Adrenal gland (tissue), 12 donors: ENCODE results near the gene MUC2. TPM values are rescaled to one million over a fixed set of nuclear protein-coding genes. Genes with fewer than 3 reads are reported as not detected.

Source experiments
- DNase-seq, 7 donors: peaks; one replicate each; pipeline ENCODE4 v3.0.0-alpha.2; 2019 to 2020
- H3K27ac ChIP-seq, 5 donors: fragments of 200-600 bp; sonication (generic) in 4 of 5; 1 replicate in 3 of 5; 2 replicates in 2 of 5; pipeline versions ENCODE4 v1.5.1 to v1.8.0; 2016 to 2020; ENCODE audit warnings: mild to moderate bottlenecking in 1 of 5
- H3K27me3 ChIP-seq: fragments of 200-600 bp; 2 replicates; pipeline ENCODE4 v1.8.0; 2021
- H3K36me3 ChIP-seq, 2 donors: fragments of 200-600 bp; replicated peaks in 1 of 2; 1 replicate in 1 of 2; 2 replicates in 1 of 2; pipeline versions ENCODE4 v1.5.1 to v1.8.0; 2018 to 2022
- H3K4me1 ChIP-seq, 2 donors: fragments of 200-600 bp; replicated peaks in 1 of 2; 1 replicate in 1 of 2; 2 replicates in 1 of 2; pipeline versions ENCODE4 v1.5.1 to v1.8.0; 2018 to 2021
- H3K4me3 ChIP-seq, 4 donors: fragments of 200-600 bp; sonication (generic) in 3 of 4; one replicate each; pipeline ENCODE4 v1.5.1; 2016 to 2018
- H3K9me3 ChIP-seq, 3 donors: fragments of 200-600 bp; sonication (generic) in 1 of 3; replicated peaks in 1 of 3; 1 replicate in 2 of 3; 2 replicates in 1 of 3; pipeline versions ENCODE4 v1.5.1 to v1.8.0; 2016 to 2021
- CTCF ChIP-seq, 6 experiments: fragments of 450-650 bp in 4 of 6; fragments of 200-600 bp in 2 of 6; sonication (generic) in 1 of 6; IDR thresholded peaks; 1 replicate in 5 of 6; 2 replicates in 1 of 6; pipeline versions ENCODE4 v1.5.1 to v1.8.0; 2016 to 2021; ENCODE audit warnings: antibody characterized with exemption in 6 of 6, mild to moderate bottlenecking in 2 of 6, moderate library complexity in 1 of 6
- POLR2A ChIP-seq, 2 donors: fragments of 450-650 bp; IDR thresholded peaks; one replicate each; pipeline ENCODE4 v1.6.1; 2017; ENCODE audit warnings: antibody characterized with exemption in 2 of 2, mild to moderate bottlenecking in 2 of 2, moderate library complexity in 1 of 2
- WGBS, 4 donors: extraction: QIAGEN DNeasy Blood & Tissue Kit in 2 of 4; methylation state at CpG; one replicate each; pipeline versions ENCODE4 v1.1.5 to v1.1.7; 2013 to 2017; 5-methylcytosine and 5-hydroxymethylcytosine counted together
- intact Hi-C, 2 donors: fragments of 100-400 bp; cut with DNase I; formaldehyde crosslinking; loops; one replicate each; pipeline versions ENCODE4 v1.14.1 to v1.15.0; 2022 to 2023
- polyA plus RNA-seq, 3 donors: library from polyadenylated mRNA; stranded (reverse); fragments of 200-250 nt in 2 of 3; fragments of 350-450 nt in 1 of 3; fragmentation: Illumina TruSeq in 1 of 3; extraction: RNeasy Lipid Tissue Mini Kit (QIAGEN cat#74804) in 1 of 3; gene quantifications; one replicate each; pipeline ENCODE4 v1.2.3, GENCODE V29; 2013 to 2014
- total RNA-seq, 9 donors: library from RNA; depleted of rRNA in 4 of 9; stranded (reverse); fragments of >200 nt in 4 of 9; fragments of 120-200 nt in 1 of 9; fragmentation: NEBNext Ultra II Directional in 1 of 9; extraction: Animal tissue kit (Norgen Biotek cat#: 25700) in 1 of 9; gene quantifications; one replicate each; pipeline versions ENCODE4 v1.1.0 to v1.2.4, GENCODE V29; 2013 to 2023
- donor health status: healthy with polysubstance abuse.
- donor health status: Bipolar disorder and iron deficiency.
- donor health status: DM: yes; HTN: yes; CAD: no.
- donor health status: DM: no; HTN: no; CAD: no.
- donor health status: DM: no; HTN: no; CAD: no.
- donor health status: DM: yes; HTN: yes; CAD: no.

The MUC2 gene
- total and polyA plus RNA-seq, 12 donors: under 0.01 to 0.31 (median 0.12) TPM; not detected in 7

GRCh38 chr11:1122664-1123002, 48.0 kb downstream of the MUC2 start:
- H3K9me3 ChIP-seq: no peaks in the 10 kb centered on the region
- no peaks in the 10 kb centered on the region for H3K27me3 ChIP-seq
- DNase-seq: peak in 1 of 7 donors; percentile 2
- WGBS, 4 donors: 74 to 82% (median 79%) methylated on average over 4 to 7 of the region's 7 CpGs
- no peaks in the 10 kb centered on the region for H3K4me1 ChIP-seq
- no peaks in the 10 kb centered on the region for H3K36me3 ChIP-seq
- H3K4me3 ChIP-seq: no peak overlapping the region
- TF ChIP-seq CTCF (IDR thresholded peaks at IDR 0.05) (no peak), POLR2A (IDR thresholded peaks at IDR 0.05) (no peak)
- intact Hi-C loops: no loop called here
- H3K27ac ChIP-seq: no peak overlapping the region

- no peaks in the 10 kb centered on the region for H3K4me1 ChIP-seq
- H3K27ac ChIP-seq: no peak overlapping the region
- DNase-seq: no peak
- H3K27me3 ChIP-seq: no peaks in the 10 kb centered on the region
- no peaks in the 10 kb centered on the region for H3K9me3 ChIP-seq
- TF ChIP-seq POLR2A (IDR thresholded peaks at IDR 0.05) (no peak), CTCF (IDR thresholded peaks at IDR 0.05) (no peak)
- intact Hi-C loops: no loop called here
- WGBS, 4 donors: 78 to 88% (median 82%) methylated on average over 1 of the region's 1 CpG
- no peak overlapping the region for H3K4me3 ChIP-seq
- no peaks in the 10 kb centered on the region for H3K36me3 ChIP-seq
Observed at GRCh38 chr11:1123970-1124369, 49.3 kb downstream of the MUC2 start.

Other genes with a start within 250 kb of the MUC2 start
- gene CRACR2B, start 247.0 kb upstream of the MUC2 start, total RNA-seq: 10 to 100 TPM in 7 of 9 donors, 1 to 10 TPM in 2; 5.9 to 22.6 (median 14.2) TPM
- gene CRACR2B, start 247.0 kb upstream of the MUC2 start, polyA plus RNA-seq: 10 to 100 TPM in 2 of 3 donors, 1 to 10 TPM in 1; 1.0 to 91.3 (median 39.3) TPM
- 100 to 1,000 TPM; 182 to 387 (median 326) TPM for gene CD151, start 241.9 kb upstream of the MUC2 start, total RNA-seq
- gene CD151, start 241.9 kb upstream of the MUC2 start, polyA plus RNA-seq: 100 to 1,000 TPM; 111 to 268 (median 246) TPM
- gene POLR2L, start 232.3 kb upstream of the MUC2 start, total RNA-seq: 100 to 1,000 TPM in 5 of 9 donors, 10 to 100 TPM in 4; 26.2 to 206 (median 121) TPM
- 100 to 1,000 TPM in 1 of 3 donors, 10 to 100 TPM in 2; 43.3 to 163 (median 96.5) TPM for gene POLR2L, start 232.3 kb upstream of the MUC2 start, polyA plus RNA-seq
- 100 to 1,000 TPM in 2 of 9 donors, 10 to 100 TPM in 7; 19.4 to 207 (median 71.8) TPM for gene TSPAN4, start 232.0 kb upstream of the MUC2 start, total RNA-seq
- gene TSPAN4, start 232.0 kb upstream of the MUC2 start, polyA plus RNA-seq: 10 to 100 TPM in 2 of 3 donors, 1 to 10 TPM in 1; 5.2 to 50.4 (median 41.2) TPM
- 100 to 1,000 TPM in 5 of 9 donors, 10 to 100 TPM in 4; 46.0 to 220 (median 100) TPM for gene CHID1, start 164.1 kb upstream of the MUC2 start, total RNA-seq
- gene CHID1, start 164.1 kb upstream of the MUC2 start, polyA plus RNA-seq: 10 to 100 TPM; 39.2 to 60.1 (median 56.3) TPM
- 100 to 1,000 TPM in 3 of 9 donors, 10 to 100 TPM in 6; 15.3 to 115 (median 74.8) TPM for gene AP2A2, start 149.0 kb upstream of the MUC2 start, total RNA-seq
- 10 to 100 TPM; 28.6 to 98.5 (median 71.4) TPM for gene AP2A2, start 149.0 kb upstream of the MUC2 start, polyA plus RNA-seq
- gene MUC6, start 38.2 kb upstream of the MUC2 start, total RNA-seq: under 1 TPM in 3 of 9 donors, not detected in 6; under 0.01 to 0.04 (median 0.04) TPM
- under 1 TPM in 2 of 3 donors, not detected in 1; 0.13 to 0.72 TPM for gene MUC6, start 38.2 kb upstream of the MUC2 start, polyA plus RNA-seq
- gene MUC5AC, start 83.1 kb downstream of the MUC2 start, total RNA-seq: under 1 TPM in 2 of 9 donors, not detected in 7; under 0.01 TPM
- gene MUC5AC, start 83.1 kb downstream of the MUC2 start, polyA plus RNA-seq: under 1 TPM in 1 of 3 donors, not detected in 2; under 0.01 TPM
- gene MUC5B, start 148.2 kb downstream of the MUC2 start, total RNA-seq: under 1 TPM in 4 of 9 donors, not detected in 5; 0.11 to 0.95 (median 0.82) TPM
- gene MUC5B, start 148.2 kb downstream of the MUC2 start, polyA plus RNA-seq: under 1 TPM in 1 of 3 donors, not detected in 2; under 0.01 TPM
- 10 to 100 TPM; 18.9 to 84.1 (median 67.8) TPM for gene TOLLIP, start 234.8 kb downstream of the MUC2 start, total RNA-seq
- 10 to 100 TPM; 21.7 to 35.2 (median 23.2) TPM for gene TOLLIP, start 234.8 kb downstream of the MUC2 start, polyA plus RNA-seq